ENCODE data around the gene TRABD.

Gene TRABD

GRCh38 chr22:50225200-50225969, 39.7 kb downstream of the TRABD start:
- no peak for DNase-seq
- Histone ChIP-seq H2BK12ac (ENCODE audit: low read length) (no peak overlapping the region), H3K27ac (ENCODE audit: low read depth, low read length) (no peak overlapping the region), H3K9me3 (ENCODE audit: insufficient read depth, low read depth, low read length) (peaks cover 9% of the 10 kb centered on the region), H4K8ac (ENCODE audit: low read depth, low read length) (no peak overlapping the region), H2AK5ac (ENCODE audit: low read length) (no peak overlapping the region), H2AFZ (ENCODE audit: insufficient read depth, low read length, poor library complexity) (no peak overlapping the region), H3K23ac (ENCODE audit: low read length) (no peak overlapping the region), H3K4me1 (ENCODE audit: control insufficient read depth in 1 of 2, insufficient read depth in 2 of 2, low read length in 2 of 2) (no peaks in the 10 kb centered on the region), H4K12ac (ENCODE audit: low read depth, low read length) (no peak overlapping the region), H3K9ac (ENCODE audit: low read length) (no peak overlapping the region), H3K36me3 (ENCODE audit: control insufficient read depth in 1 of 2, insufficient read depth in 2 of 2, low read length in 2 of 2) (peaks cover 55 to 65% of the 10 kb centered on the region in 2 experiments), H3K4ac (ENCODE audit: low read depth, low read length) (no peak overlapping the region), H3K4me3 (ENCODE audit: low read depth, low read length) (peak overlapping the region; percentile 24), H3K79me1 (ENCODE audit: low read length) (no peaks in the 10 kb centered on the region), H3K14ac (ENCODE audit: low read length) (no peak overlapping the region), H3K18ac (ENCODE audit: low read length) (no peak overlapping the region), H3K27me3 (ENCODE audit: insufficient read depth, low read length) (no peaks in the 10 kb centered on the region), H3K79me2 (ENCODE audit: control insufficient read depth, insufficient read depth, low read length, poor library complexity) (no peaks in the 10 kb centered on the region), H2BK5ac (ENCODE audit: low read depth, low read length, poor library complexity) (no peak overlapping the region), H2BK120ac (ENCODE audit: insufficient read depth, low read length, poor library complexity) (no peak overlapping the region), H3K4me2 (ENCODE audit: low read length) (no peak overlapping the region), H4K91ac (ENCODE audit: low read depth, low read length) (no peak overlapping the region)
- no CpG with 5 or more reads among the region's 24 CpGs for WGBS (ENCODE audit: extremely low coverage, insufficient coverage, insufficient read length)

- H3K4me1 ChIP-seq (ENCODE audit: control insufficient read depth in 1 of 2, insufficient read depth in 2 of 2, low read length in 2 of 2) = no peaks in the 10 kb centered on the region
- no peaks in the 10 kb centered on the region for H3K79me2 ChIP-seq (ENCODE audit: control insufficient read depth, insufficient read depth, low read length, poor library complexity)
- H3K9ac ChIP-seq (ENCODE audit: low read length) = no peak overlapping the region
- no peak overlapping the region for H4K12ac ChIP-seq (ENCODE audit: low read depth, low read length)
- no peak overlapping the region for H3K27ac ChIP-seq (ENCODE audit: low read depth, low read length)
- WGBS (ENCODE audit: extremely low coverage, insufficient coverage, insufficient read length) = no CpG with 5 or more reads among the region's 31 CpGs
- no peak overlapping the region for H3K18ac ChIP-seq (ENCODE audit: low read length)
- H3K4me3 ChIP-seq (ENCODE audit: low read depth, low read length) = peak overlapping the region; percentile 51
- H4K91ac ChIP-seq (ENCODE audit: low read depth, low read length) = no peak overlapping the region
- H2AK5ac ChIP-seq (ENCODE audit: low read length) = no peak overlapping the region
- no peak overlapping the region for H2BK120ac ChIP-seq (ENCODE audit: insufficient read depth, low read length, poor library complexity)
- H3K79me1 ChIP-seq (ENCODE audit: low read length) = no peaks in the 10 kb centered on the region
- H3K4me2 ChIP-seq (ENCODE audit: low read length) = no peak overlapping the region
- no peak overlapping the region for H3K14ac ChIP-seq (ENCODE audit: low read length)
- no peak overlapping the region for H2BK5ac ChIP-seq (ENCODE audit: low read depth, low read length, poor library complexity)
- no peak overlapping the region for H2BK12ac ChIP-seq (ENCODE audit: low read length)
- H3K4ac ChIP-seq (ENCODE audit: low read depth, low read length) = no peak overlapping the region
- H4K8ac ChIP-seq (ENCODE audit: low read depth, low read length) = no peak overlapping the region
- no peak overlapping the region for H2AFZ ChIP-seq (ENCODE audit: insufficient read depth, low read length, poor library complexity)
- no peak for DNase-seq
- H3K9me3 ChIP-seq (ENCODE audit: insufficient read depth, low read depth, low read length) = peaks cover 2% of the 10 kb centered on the region
- H3K27me3 ChIP-seq (ENCODE audit: insufficient read depth, low read length) = no peaks in the 10 kb centered on the region
- H3K23ac ChIP-seq (ENCODE audit: low read length) = no peak overlapping the region
- H3K36me3 ChIP-seq (ENCODE audit: control insufficient read depth in 1 of 2, insufficient read depth in 2 of 2, low read length in 2 of 2) = peaks cover 47 to 56% of the 10 kb centered on the region in 2 experiments
These were observed 40.6 kb downstream of the TRABD start for GRCh38 chr22:50226063-50226874.

- Histone ChIP-seq H2BK120ac (ENCODE audit: insufficient read depth, low read length, poor library complexity) (no peak overlapping the region), H3K79me1 (ENCODE audit: low read length) (no peaks in the 10 kb centered on the region), H2AFZ (ENCODE audit: insufficient read depth, low read length, poor library complexity) (no peak overlapping the region), H2AK5ac (ENCODE audit: low read length) (no peak overlapping the region), H3K18ac (ENCODE audit: low read length) (no peak overlapping the region), H3K9me3 (ENCODE audit: insufficient read depth, low read depth, low read length) (peaks cover 2% of the 10 kb centered on the region), H3K4ac (ENCODE audit: low read depth, low read length) (no peak overlapping the region), H3K36me3 (ENCODE audit: control insufficient read depth in 1 of 2, insufficient read depth in 2 of 2, low read length in 2 of 2) (peaks cover 42 to 50% of the 10 kb centered on the region in 2 experiments), H2BK5ac (ENCODE audit: low read depth, low read length, poor library complexity) (no peak overlapping the region), H3K79me2 (ENCODE audit: control insufficient read depth, insufficient read depth, low read length, poor library complexity) (no peaks in the 10 kb centered on the region), H3K9ac (ENCODE audit: low read length) (no peak overlapping the region), H3K23ac (ENCODE audit: low read length) (no peak overlapping the region), H4K12ac (ENCODE audit: low read depth, low read length) (no peak overlapping the region), H3K4me3 (ENCODE audit: low read depth, low read length) (no peak overlapping the region), H2BK12ac (ENCODE audit: low read length) (no peak overlapping the region), H3K4me2 (ENCODE audit: low read length) (no peak overlapping the region), H3K4me1 (ENCODE audit: control insufficient read depth in 1 of 2, insufficient read depth in 2 of 2, low read length in 2 of 2) (no peaks in the 10 kb centered on the region), H3K14ac (ENCODE audit: low read length) (no peak overlapping the region), H4K91ac (ENCODE audit: low read depth, low read length) (no peak overlapping the region), H3K27ac (ENCODE audit: low read depth, low read length) (no peak overlapping the region), H4K8ac (ENCODE audit: low read depth, low read length) (no peak overlapping the region), H3K27me3 (ENCODE audit: insufficient read depth, low read length) (no peaks in the 10 kb centered on the region)
- no peak for DNase-seq
- no CpG with 5 or more reads among the region's 18 CpGs for WGBS (ENCODE audit: extremely low coverage, insufficient coverage, insufficient read length)
These were observed 41.1 kb downstream of the TRABD start for GRCh38 chr22:50226875-50227165.

GRCh38 chr22:50227579-50228215, 42.0 kb downstream of the TRABD start:
- no peak overlapping the region for H4K12ac ChIP-seq (ENCODE audit: low read depth, low read length)
- no peaks in the 10 kb centered on the region for H3K79me2 ChIP-seq (ENCODE audit: control insufficient read depth, insufficient read depth, low read length, poor library complexity)
- H2BK12ac ChIP-seq (ENCODE audit: low read length) = no peak overlapping the region
- H3K27me3 ChIP-seq (ENCODE audit: insufficient read depth, low read length) = no peaks in the 10 kb centered on the region
- H4K8ac ChIP-seq (ENCODE audit: low read depth, low read length) = no peak overlapping the region
- H2AK5ac ChIP-seq (ENCODE audit: low read length) = no peak overlapping the region
- H2BK120ac ChIP-seq (ENCODE audit: insufficient read depth, low read length, poor library complexity) = no peak overlapping the region
- H3K4me1 ChIP-seq (ENCODE audit: control insufficient read depth in 1 of 2, insufficient read depth in 2 of 2, low read length in 2 of 2) = no peaks in the 10 kb centered on the region
- H3K9me3 ChIP-seq (ENCODE audit: insufficient read depth, low read depth, low read length) = peaks cover 2% of the 10 kb centered on the region
- no peak overlapping the region for H3K4me2 ChIP-seq (ENCODE audit: low read length)
- no peaks in the 10 kb centered on the region for H3K79me1 ChIP-seq (ENCODE audit: low read length)
- H3K23ac ChIP-seq (ENCODE audit: low read length) = no peak overlapping the region
- H3K4me3 ChIP-seq (ENCODE audit: low read depth, low read length) = no peak overlapping the region
- H2BK5ac ChIP-seq (ENCODE audit: low read depth, low read length, poor library complexity) = no peak overlapping the region
- no CpG with 5 or more reads among the region's 25 CpGs for WGBS (ENCODE audit: extremely low coverage, insufficient coverage, insufficient read length)
- no peak overlapping the region for H4K91ac ChIP-seq (ENCODE audit: low read depth, low read length)
- H3K4ac ChIP-seq (ENCODE audit: low read depth, low read length) = no peak overlapping the region
- no peak overlapping the region for H3K14ac ChIP-seq (ENCODE audit: low read length)
- no peak overlapping the region for H3K9ac ChIP-seq (ENCODE audit: low read length)
- H2AFZ ChIP-seq (ENCODE audit: insufficient read depth, low read length, poor library complexity) = no peak overlapping the region
- DNase-seq = no peak
- no peak overlapping the region for H3K27ac ChIP-seq (ENCODE audit: low read depth, low read length)
- no peak overlapping the region for H3K18ac ChIP-seq (ENCODE audit: low read length)
- H3K36me3 ChIP-seq (ENCODE audit: control insufficient read depth in 1 of 2, insufficient read depth in 2 of 2, low read length in 2 of 2) = peaks cover 33 to 43% of the 10 kb centered on the region in 2 experiments

Measured in trophoblast cell (in vitro differentiated cells and primary cell).